Retinal pigment epithelial cell (primary cell): ENCODE results near the gene PTPRD.
A peak's percentile ranks its signal among the peaks of the same experiment; 100 is the strongest.

ENCODE experiments used
- DNase-seq: peaks from one replicate; pipeline ENCODE4 v3.0.0-alpha.2; 2010; ENCODE audit warnings: low read depth
- H3K4me3 ChIP-seq: 2 replicates; pipeline ENCODE4 v1.5.1; 2011; ENCODE audit warnings: mild to moderate bottlenecking, low read length, control low read depth, moderate library complexity
- TF ChIP-seq, protein P1 (sequence below): conservative IDR thresholded peaks from 2 replicates; pipeline ENCODE4 v1.5.1; 2011; ENCODE audit warnings: low read depth, low read length, control low read depth, inconsistent platforms

Gene PTPRD

DNA sequence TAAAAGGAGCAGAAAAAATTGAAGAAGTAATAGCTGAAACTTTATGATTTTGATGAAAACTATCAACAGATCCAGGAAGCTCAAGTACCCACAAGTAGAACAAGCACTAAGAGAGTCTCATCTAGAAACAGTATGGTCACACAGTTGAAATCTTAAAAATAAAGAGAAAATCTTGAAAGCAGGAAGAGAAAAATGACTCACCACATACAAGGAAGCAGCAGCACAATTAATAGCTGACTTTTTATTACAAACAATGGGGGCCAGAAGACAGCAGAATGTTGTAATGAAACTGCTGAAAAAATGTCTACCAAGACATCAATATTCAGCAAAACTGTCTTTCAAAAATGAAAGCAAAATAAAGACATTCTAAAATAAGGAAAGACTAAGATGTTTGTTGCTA lies 1704.9 kb downstream of the PTPRD start:
- TF ChIP-seq, protein P1, sequence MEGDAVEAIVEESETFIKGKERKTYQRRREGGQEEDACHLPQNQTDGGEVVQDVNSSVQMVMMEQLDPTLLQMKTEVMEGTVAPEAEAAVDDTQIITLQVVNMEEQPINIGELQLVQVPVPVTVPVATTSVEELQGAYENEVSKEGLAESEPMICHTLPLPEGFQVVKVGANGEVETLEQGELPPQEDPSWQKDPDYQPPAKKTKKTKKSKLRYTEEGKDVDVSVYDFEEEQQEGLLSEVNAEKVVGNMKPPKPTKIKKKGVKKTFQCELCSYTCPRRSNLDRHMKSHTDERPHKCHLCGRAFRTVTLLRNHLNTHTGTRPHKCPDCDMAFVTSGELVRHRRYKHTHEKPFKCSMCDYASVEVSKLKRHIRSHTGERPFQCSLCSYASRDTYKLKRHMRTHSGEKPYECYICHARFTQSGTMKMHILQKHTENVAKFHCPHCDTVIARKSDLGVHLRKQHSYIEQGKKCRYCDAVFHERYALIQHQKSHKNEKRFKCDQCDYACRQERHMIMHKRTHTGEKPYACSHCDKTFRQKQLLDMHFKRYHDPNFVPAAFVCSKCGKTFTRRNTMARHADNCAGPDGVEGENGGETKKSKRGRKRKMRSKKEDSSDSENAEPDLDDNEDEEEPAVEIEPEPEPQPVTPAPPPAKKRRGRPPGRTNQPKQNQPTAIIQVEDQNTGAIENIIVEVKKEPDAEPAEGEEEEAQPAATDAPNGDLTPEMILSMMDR, result no peak
- H3K4me3 ChIP-seq, result no peak overlapping the region
- no peak for DNase-seq

DNA sequence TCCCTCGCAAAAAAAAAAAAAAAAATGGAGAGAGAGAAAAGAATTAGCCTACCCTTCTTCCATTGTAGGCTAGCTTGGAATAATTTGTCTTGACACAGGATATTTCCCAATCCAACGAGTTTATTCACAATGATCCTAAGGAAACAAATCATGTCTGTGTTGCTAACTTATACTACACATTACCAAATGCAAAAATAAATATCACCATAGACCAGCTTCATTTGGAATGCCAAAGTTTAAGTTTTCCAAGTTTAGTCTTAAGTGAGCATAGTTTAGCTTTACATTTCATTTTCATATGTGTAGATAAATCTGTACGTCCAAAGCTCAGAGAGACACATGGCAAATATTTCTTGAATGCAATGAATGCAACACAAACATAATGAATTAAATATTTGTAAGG lies 1707.1 kb downstream of the PTPRD start:
- no peak overlapping the region for H3K4me3 ChIP-seq
- no peak for DNase-seq
- TF ChIP-seq, protein P1, result no peak

DNA sequence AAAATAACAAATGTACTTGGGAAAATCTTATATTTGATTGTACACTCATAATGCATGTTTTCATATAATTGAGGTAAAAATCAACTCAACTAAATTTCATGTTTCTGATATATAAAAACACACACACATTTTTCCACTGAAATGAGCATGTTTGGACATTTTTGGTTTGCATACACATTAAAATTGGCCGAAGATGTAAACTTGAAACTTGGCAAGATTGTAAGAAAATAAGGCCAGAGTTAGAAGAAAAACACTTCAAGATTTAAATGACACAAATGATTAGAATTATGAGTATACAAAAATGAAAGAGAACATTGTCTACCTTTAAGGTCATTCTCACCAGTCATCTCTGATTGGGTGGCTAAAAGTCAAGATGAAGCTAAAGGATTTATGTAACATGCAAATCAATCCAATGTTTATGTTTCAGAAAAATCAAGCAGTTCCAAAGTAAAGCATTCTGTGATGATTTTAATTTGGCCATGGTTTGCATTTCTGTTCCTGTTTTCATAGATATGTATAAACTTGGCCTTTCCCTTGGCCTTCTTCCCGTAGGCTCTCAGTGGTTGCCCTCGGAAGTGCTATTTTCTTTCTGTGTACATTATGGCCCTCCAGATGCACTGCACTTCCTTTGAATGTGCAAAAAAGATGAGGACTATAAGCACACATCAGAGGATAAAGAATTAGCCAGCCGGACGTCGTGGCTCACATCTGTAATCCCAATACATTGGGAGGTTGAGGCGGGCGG lies 1707.9 kb downstream of the PTPRD start:
- DNase-seq, result no peak
- no peak overlapping the region for H3K4me3 ChIP-seq
- TF ChIP-seq, protein P1, result no peak

DNA sequence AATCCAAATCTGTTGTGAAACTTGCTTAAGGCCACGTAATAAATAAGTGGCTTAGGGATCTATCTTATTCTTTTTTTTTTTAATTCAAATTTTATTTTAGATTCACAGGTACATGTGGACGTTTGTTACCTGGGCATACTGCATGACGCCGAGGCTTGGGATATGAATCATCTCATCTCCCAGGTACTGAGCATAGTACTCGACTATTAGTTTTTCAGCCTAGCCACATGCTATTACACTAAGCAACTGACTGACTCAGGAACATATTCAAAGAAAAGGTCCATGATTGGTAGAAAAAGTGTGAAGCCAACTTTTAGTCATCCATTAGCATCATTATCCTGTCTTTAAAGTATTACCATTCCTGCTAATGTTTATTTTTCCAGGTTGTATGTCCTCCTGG lies 1709.7 kb downstream of the PTPRD start:
- no peak overlapping the region for H3K4me3 ChIP-seq
- TF ChIP-seq, protein P1, result no peak
- DNase-seq, result no peak

DNA sequence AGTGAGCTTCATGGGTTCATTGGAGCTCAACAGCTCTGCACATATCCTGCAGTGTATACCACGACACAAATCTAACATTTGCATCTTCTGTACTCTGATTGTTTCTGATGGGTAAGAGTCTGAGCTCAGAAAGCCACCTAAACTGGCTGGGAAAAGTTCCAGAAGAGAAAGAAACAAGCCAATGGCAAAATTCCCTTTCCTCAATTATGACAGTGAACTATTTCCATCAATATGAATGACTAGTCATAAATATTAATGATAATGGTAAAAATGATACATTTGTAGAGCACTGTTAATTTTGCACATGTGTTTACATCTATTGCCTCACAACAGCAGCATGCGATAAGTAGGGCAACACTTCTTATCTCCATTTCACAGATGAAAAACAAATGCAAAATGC lies 1711.7 kb downstream of the PTPRD start:
- TF ChIP-seq, protein P1, result no peak
- no peak overlapping the region for H3K4me3 ChIP-seq
- DNase-seq, result no peak

DNA sequence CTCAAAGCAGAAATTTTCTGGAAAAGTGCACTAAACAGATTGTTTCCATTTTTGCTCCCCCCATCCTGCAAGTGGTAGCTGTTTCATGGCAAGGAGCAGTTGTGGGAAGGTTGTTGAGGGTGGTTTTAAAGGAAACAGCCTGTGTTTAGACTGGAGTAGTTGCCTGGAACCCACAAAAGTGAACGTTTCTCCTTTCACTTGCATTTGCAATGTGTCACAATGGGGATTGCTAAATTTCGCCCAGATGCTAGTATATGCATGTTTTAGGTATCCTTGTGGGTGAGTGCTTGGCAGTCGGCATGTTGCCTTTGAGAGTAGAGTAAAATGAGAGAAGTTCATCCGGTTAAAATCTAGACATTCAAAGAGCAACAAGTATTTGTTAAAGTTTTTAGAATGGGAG lies 1713.3 kb downstream of the PTPRD start:
- TF ChIP-seq, protein P1, result no peak
- DNase-seq, result no peak
- H3K4me3 ChIP-seq, result no peak overlapping the region

DNA sequence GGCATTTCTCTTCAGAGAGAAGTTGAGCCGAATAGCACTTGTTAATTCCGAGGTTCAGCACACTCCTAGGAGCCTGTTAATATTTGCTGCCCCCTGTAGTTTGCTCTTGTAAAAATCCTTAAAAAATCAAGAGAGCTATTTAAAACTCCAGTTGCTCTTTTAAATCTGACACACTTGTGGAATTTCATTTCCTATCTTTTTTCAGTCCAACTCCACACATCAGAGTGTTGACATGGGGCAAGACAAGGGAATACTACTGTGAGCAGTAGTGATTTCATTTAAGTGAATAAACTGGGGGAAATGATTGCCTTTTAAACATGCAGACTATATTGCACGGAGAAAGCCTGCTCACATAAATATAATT lies 1717.0 kb downstream of the PTPRD start:
- TF ChIP-seq, protein P1, result peak; percentile 70
- DNase-seq, result peak; percentile 24
- no peak overlapping the region for H3K4me3 ChIP-seq
